SU-DHL-6 (cell line): ENCODE data around the gene BMP6.

Experiments used
- H2AFZ ChIP-seq: fragments of 200-600 bp; sonication (generic); 2 replicates; pipeline ENCODE4 v1.6.1; 2014; ENCODE audit warnings: low read depth, mild to moderate bottlenecking, moderate library complexity, mixed read lengths, antibody characterized with exemption, low read length; ENCODE audit not compliant: severe bottlenecking
- H3F3A ChIP-seq: fragments of 200-600 bp; shearing (Covaris generic); 2 replicates; pipeline ENCODE4 v1.6.0; 2016; ENCODE audit warnings: antibody characterized with exemption, mild to moderate bottlenecking; ENCODE audit not compliant: insufficient read depth
- H3K27ac ChIP-seq: fragments of 200-600 bp; sonication (generic); 2 replicates; pipeline ENCODE4 v1.5.1; 2016; ENCODE audit warnings: low read depth, mild to moderate bottlenecking, low read length, moderate library complexity, mixed read lengths
- H3K27me3 ChIP-seq: fragments of 200-600 bp; sonication (generic), shearing (Covaris generic); 2 replicates; pipeline ENCODE4 v1.6.0; 2014; ENCODE audit warnings: mild to moderate bottlenecking, low read length
- H3K36me3 ChIP-seq: fragments of 200-600 bp; sonication (generic); 2 replicates; pipeline ENCODE4 v1.6.1; 2014; ENCODE audit warnings: mild to moderate bottlenecking, low read length, mixed read lengths
- H3K4me2 ChIP-seq: fragments of 300-600, 200-600 bp; shearing (Covaris generic), sonication (generic); 2 replicates; pipeline ENCODE4 v1.6.0; 2014; ENCODE audit warnings: low read length, low read depth, mild to moderate bottlenecking; ENCODE audit not compliant: poor library complexity, severe bottlenecking
- H3K4me3 ChIP-seq: fragments of 200-600 bp; sonication (generic); 2 replicates; pipeline ENCODE4 v1.5.1; 2014; ENCODE audit warnings: antibody characterized with exemption, low read length, mild to moderate bottlenecking, mixed read lengths; ENCODE audit not compliant: insufficient read depth, poor library complexity, severe bottlenecking
- H3K79me2 ChIP-seq: fragments of 200-600 bp; sonication (generic); 2 replicates; pipeline ENCODE4 v1.6.1; 2014; ENCODE audit warnings: mild to moderate bottlenecking, low read length, moderate library complexity; ENCODE audit not compliant: insufficient read depth
- H3K9ac ChIP-seq: fragments of 200-600 bp; sonication (generic); 2 replicates; pipeline ENCODE4 v1.7.0; 2014; ENCODE audit warnings: mild to moderate bottlenecking, low read length
- H3K9me2 ChIP-seq: fragments of 200-600 bp; sonication (generic); replicated peaks from 2 replicates; pipeline ENCODE4 v1.6.1; 2014; ENCODE audit warnings: low read length; ENCODE audit not compliant: insufficient read depth
- H3K9me3 ChIP-seq: fragments of 200-600 bp; sonication (generic); 2 replicates; pipeline ENCODE4 v1.6.1; 2014; ENCODE audit warnings: low read length, mixed read lengths; ENCODE audit not compliant: insufficient read depth
- H4K20me1 ChIP-seq: fragments of 200-600 bp; sonication (generic); 2 replicates; pipeline ENCODE4 v1.6.1; 2014; ENCODE audit warnings: low read depth, mild to moderate bottlenecking, antibody characterized with exemption, low read length, moderate library complexity, mixed read lengths
- CTCF ChIP-seq: fragments of 200-600 bp; sonication (generic); IDR thresholded peaks from one replicate; pipeline ENCODE4 v1.5.1; 2017; ENCODE audit warnings: antibody characterized with exemption, mild to moderate bottlenecking, low read length, moderate library complexity; ENCODE audit not compliant: insufficient read depth, poor library complexity, severe bottlenecking
- EZH2phosphoT487 ChIP-seq: fragments of 200-600 bp; sonication (generic), shearing (Covaris generic); conservative IDR thresholded peaks from 2 replicates; pipeline ENCODE4 v1.6.1; 2018; ENCODE audit warnings: mild to moderate bottlenecking, antibody characterized with exemption, low read length, moderate library complexity, mixed read lengths

BMP6 gene

GRCh38 chr6:7794509-7794908, 68.6 kb downstream of the BMP6 start:
- no peaks in the 10 kb centered on the region for H3K79me2 ChIP-seq
- no peak overlapping the region for H3K4me2 ChIP-seq
- no peaks in the 10 kb centered on the region for H3K27me3 ChIP-seq
- H3K36me3 ChIP-seq = no peaks in the 10 kb centered on the region
- no peaks in the 10 kb centered on the region for H3K9me3 ChIP-seq
- TF ChIP-seq CTCF (no peak), EZH2phosphoT487 (no peak)
- H4K20me1 ChIP-seq = no peaks in the 10 kb centered on the region
- no peaks in the 10 kb centered on the region for H3K9me2 ChIP-seq
- H3K9ac ChIP-seq = no peak overlapping the region
- no peaks in the 10 kb centered on the region for H3F3A ChIP-seq
- no peak overlapping the region for H2AFZ ChIP-seq
- no peak overlapping the region for H3K4me3 ChIP-seq
- no peak overlapping the region for H3K27ac ChIP-seq

- Histone ChIP-seq H2AFZ (no peak overlapping the region), H3K36me3 (no peaks in the 10 kb centered on the region), H3K27me3 (no peaks in the 10 kb centered on the region), H3K9me3 (no peaks in the 10 kb centered on the region), H3K9me2 (no peaks in the 10 kb centered on the region), H3K27ac (no peak overlapping the region), H3K4me3 (no peak overlapping the region), H3K9ac (no peak overlapping the region), H3K4me2 (no peak overlapping the region), H3K79me2 (no peaks in the 10 kb centered on the region), H3F3A (no peaks in the 10 kb centered on the region), H4K20me1 (no peaks in the 10 kb centered on the region)
- no peak for TF ChIP-seq EZH2phosphoT487
- no peak for TF ChIP-seq CTCF
These were observed 71.5 kb downstream of the BMP6 start for GRCh38 chr6:7797386-7797785.

GRCh38 chr6:7798751-7799150, 72.9 kb downstream of the BMP6 start:
- Histone ChIP-seq H2AFZ (no peak overlapping the region), H3K9me2 (no peaks in the 10 kb centered on the region), H3K36me3 (no peaks in the 10 kb centered on the region), H3F3A (no peaks in the 10 kb centered on the region), H3K4me3 (no peak overlapping the region), H3K9ac (no peak overlapping the region), H3K4me2 (no peak overlapping the region), H3K79me2 (no peaks in the 10 kb centered on the region), H3K9me3 (no peaks in the 10 kb centered on the region), H3K27me3 (no peaks in the 10 kb centered on the region), H3K27ac (no peak overlapping the region), H4K20me1 (no peaks in the 10 kb centered on the region)
- TF ChIP-seq EZH2phosphoT487 = no peak
- no peak for TF ChIP-seq CTCF

- no peaks in the 10 kb centered on the region for H3K9me2 ChIP-seq
- H3K9ac ChIP-seq = no peak overlapping the region
- H3K36me3 ChIP-seq = no peaks in the 10 kb centered on the region
- no peak for TF ChIP-seq EZH2phosphoT487
- TF ChIP-seq CTCF = no peak
- no peak overlapping the region for H3K4me2 ChIP-seq
- no peak overlapping the region for H2AFZ ChIP-seq
- no peaks in the 10 kb centered on the region for H3K27me3 ChIP-seq
- H3F3A ChIP-seq = no peaks in the 10 kb centered on the region
- no peak overlapping the region for H3K27ac ChIP-seq
- no peak overlapping the region for H3K4me3 ChIP-seq
- H4K20me1 ChIP-seq = no peaks in the 10 kb centered on the region
- H3K79me2 ChIP-seq = no peaks in the 10 kb centered on the region
- no peaks in the 10 kb centered on the region for H3K9me3 ChIP-seq
These were observed 76.8 kb downstream of the BMP6 start for GRCh38 chr6:7802662-7803061.
